Muscle layer of colon (tissue), 2 donors: Measurements from ENCODE around the gene MAP3K10.

ENCODE experiments used
- H3K27ac ChIP-seq: one replicate; pipeline ENCODE4 v1.7.0; 2013; ENCODE audit warnings: low read depth, mild to moderate bottlenecking, low read length, moderate library complexity
- H3K27me3 ChIP-seq, 2 donors: one replicate each; pipeline ENCODE4 v1.7.0; 2013; ENCODE audit warnings: low read length in 2 of 2, mild to moderate bottlenecking in 2 of 2; ENCODE audit not compliant: insufficient read depth in 2 of 2, control insufficient read depth in 1 of 2
- H3K36me3 ChIP-seq: one replicate; pipeline ENCODE4 v1.7.0; 2013; ENCODE audit warnings: mild to moderate bottlenecking, low read length; ENCODE audit not compliant: insufficient read depth
- H3K4me1 ChIP-seq: one replicate; pipeline ENCODE4 v1.7.0; 2013; ENCODE audit warnings: mild to moderate bottlenecking, low read length; ENCODE audit not compliant: insufficient read depth
- H3K4me3 ChIP-seq, 2 donors: one replicate each; pipeline ENCODE4 v1.7.0; 2013; ENCODE audit warnings: low read length in 2 of 2, low read depth in 1 of 2, mild to moderate bottlenecking in 1 of 2, moderate library complexity in 1 of 2
- H3K9ac ChIP-seq: one replicate; pipeline ENCODE4 v1.7.0; 2013; ENCODE audit warnings: low read length
- H3K9me3 ChIP-seq: one replicate; pipeline ENCODE4 v1.7.0; 2013; ENCODE audit warnings: mild to moderate bottlenecking, low read length
- donor health status: abdominal sarcoma.
- donor health status: Adenocarcinoma of cecum.

MAP3K10 gene

DNA sequence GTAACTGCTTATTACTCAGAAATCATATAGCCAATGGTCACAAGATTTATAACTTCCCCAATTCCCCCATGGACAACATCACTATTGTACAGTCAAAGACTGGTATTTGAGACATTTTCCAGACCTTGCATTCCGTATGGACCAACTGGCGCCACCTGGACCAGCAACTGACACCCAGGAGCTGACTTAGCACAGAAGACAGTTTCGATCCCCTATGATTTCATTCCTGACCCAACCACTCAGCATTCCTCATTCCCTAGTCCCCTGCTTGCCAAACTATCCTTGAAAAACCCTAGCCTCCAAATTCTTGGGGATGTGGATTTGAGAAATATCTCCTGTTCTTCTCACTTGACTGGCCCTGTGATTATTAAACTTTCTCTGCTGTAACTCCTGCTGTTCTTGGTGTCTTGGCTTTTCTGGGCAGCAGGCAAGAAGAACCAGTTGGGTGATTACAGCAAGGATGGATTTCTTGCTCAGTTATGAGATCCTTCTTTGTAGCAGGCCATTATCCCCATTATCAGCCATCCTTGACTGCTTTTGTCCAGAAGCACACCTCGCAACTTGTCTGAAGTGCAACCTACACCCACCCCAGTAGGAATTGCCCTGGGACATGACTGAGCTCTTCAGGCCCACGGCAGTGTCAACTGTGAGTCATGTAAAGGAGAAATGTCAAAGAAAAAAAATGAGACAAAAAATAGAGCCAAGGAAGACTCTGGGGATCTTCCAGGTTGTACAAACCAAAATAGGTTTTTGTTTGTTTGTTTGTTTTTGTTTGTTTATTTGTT is 13.7 kb upstream of the MAP3K10 start:
- no peak overlapping the region for H3K27ac ChIP-seq
- no peak overlapping the region for H3K4me3 ChIP-seq
- no peaks in the 10 kb centered on the region for H3K4me1 ChIP-seq
- H3K9ac ChIP-seq: no peak overlapping the region
- H3K36me3 ChIP-seq: no peaks in the 10 kb centered on the region
- H3K27me3 ChIP-seq: no peaks in the 10 kb centered on the region
- H3K9me3 ChIP-seq: no peaks in the 10 kb centered on the region

DNA sequence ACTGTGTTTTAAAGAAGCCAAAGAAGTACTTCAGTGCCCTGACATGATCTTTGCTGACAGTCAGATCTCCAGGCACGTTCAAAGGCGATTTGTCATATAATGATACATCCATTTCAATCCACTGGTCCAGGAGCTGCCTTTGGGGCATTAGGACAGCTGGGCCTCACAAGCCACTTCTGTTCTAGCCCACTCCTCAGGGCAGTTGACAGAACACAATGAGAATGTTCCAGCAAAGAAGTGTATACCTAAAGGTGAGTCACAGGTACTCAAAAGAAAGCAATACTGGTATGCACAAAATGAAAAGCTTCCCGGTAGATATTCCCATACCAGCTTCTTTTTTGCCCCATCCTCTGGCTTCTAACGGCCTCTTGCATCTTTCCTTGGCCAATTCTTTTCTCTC is 12.5 kb upstream of the MAP3K10 start:
- Histone ChIP-seq H3K4me3 (no peak overlapping the region), H3K4me1 (no peaks in the 10 kb centered on the region), H3K27ac (no peak overlapping the region), H3K9me3 (no peaks in the 10 kb centered on the region), H3K36me3 (no peaks in the 10 kb centered on the region), H3K27me3 (no peaks in the 10 kb centered on the region), H3K9ac (no peak overlapping the region)

DNA sequence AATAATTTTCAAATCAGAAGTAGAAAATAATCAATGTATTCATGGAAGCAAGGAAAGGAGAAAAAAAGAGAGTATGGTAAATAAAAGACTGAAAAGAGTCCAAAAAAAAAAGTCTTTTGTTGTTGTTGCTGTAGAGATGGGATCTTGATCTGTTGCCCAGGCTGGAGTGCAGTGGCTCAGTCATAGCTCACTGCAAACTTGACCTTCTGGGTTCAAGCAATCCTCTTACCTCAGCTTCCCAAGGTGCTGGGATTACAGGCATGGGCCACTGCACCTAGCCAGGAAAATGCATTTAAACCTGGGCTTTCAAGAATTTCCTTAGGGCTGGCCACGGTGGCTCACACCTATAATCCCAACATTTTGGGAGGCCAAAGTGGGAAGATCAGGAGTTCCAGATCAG is 7.0 kb upstream of the MAP3K10 start:
- H3K27me3 ChIP-seq: no peaks in the 10 kb centered on the region
- H3K9me3 ChIP-seq: no peaks in the 10 kb centered on the region
- no peak overlapping the region for H3K9ac ChIP-seq
- H3K36me3 ChIP-seq: no peaks in the 10 kb centered on the region
- H3K27ac ChIP-seq: no peak overlapping the region
- H3K4me1 ChIP-seq: no peaks in the 10 kb centered on the region
- H3K4me3 ChIP-seq: no peak overlapping the region

DNA sequence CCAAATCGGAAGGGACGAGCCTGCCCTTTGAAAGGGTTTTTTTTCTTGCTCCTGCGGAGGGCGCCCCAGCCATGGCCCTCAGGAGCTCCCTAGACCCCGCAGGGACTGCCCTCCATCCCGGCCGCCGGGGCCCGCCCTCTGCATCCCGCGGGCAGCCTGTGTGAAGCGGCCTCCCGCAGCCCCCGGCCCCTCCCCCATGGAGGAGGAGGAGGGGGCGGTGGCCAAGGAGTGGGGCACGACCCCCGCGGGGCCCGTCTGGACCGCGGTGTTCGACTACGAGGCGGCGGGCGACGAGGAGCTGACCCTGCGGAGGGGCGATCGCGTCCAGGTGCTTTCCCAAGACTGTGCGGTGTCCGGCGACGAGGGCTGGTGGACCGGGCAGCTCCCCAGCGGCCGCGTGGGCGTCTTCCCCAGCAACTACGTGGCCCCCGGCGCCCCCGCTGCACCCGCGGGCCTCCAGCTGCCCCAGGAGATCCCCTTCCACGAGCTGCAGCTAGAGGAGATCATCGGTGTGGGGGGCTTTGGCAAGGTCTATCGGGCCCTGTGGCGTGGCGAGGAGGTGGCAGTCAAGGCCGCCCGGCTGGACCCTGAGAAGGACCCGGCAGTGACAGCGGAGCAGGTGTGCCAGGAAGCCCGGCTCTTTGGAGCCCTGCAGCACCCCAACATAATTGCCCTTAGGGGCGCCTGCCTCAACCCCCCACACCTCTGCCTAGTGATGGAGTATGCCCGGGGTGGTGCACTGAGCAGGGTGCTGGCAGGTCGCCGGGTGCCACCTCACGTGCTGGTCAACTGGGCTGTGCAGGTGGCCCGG is 815 bp downstream of the MAP3K10 start:
- peak overlapping the region; percentile 40 to 55 for H3K4me3 ChIP-seq
- peaks cover 12% of the 10 kb centered on the region for H3K4me1 ChIP-seq
- no peaks in the 10 kb centered on the region for H3K27me3 ChIP-seq
- H3K9me3 ChIP-seq: no peaks in the 10 kb centered on the region
- H3K27ac ChIP-seq: no peak overlapping the region
- H3K36me3 ChIP-seq: no peaks in the 10 kb centered on the region
- H3K9ac ChIP-seq: no peak overlapping the region

DNA sequence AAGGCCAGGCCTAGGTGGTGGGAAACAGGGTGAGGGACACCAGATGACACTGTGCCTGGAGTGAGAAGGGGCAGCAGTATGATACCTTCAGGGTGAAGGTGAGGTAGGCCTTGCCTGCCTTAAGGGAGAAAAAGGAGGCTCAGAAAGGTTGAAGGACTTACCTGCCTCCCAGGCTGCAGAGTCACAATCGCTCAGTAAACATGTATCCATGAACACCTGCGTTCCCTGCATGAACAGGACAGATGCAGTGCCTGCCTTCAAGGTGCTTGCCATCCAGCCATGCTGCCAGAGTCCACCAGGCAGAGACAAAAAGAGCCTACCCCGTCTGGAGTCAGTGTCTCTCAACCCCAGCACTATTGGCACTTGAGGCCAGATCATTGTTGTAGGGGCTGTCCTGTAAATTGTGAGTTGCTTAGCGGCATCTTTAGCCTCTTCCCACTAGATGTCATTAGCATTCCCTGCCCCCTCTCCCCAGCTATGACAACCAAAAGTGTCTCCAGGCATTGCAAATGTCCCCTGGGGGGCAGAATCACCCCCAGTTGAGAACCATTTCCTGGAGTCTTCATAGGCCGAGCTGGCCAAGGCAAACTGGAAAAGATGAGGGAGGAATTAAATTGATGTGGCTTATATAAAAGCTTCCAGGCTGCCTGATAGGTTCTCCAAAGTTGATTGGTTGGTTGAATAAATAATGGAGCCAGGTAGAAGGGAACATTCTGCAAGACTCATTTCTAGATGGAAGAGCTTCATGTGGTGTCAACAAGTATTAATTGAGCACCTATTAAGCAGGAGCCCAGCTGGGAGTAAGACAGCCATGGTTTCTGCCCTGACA is 1.7 kb downstream of the MAP3K10 start:
- peak overlapping the region in 1 of 2 donors; percentile 55 for H3K4me3 ChIP-seq
- no peaks in the 10 kb centered on the region for H3K9me3 ChIP-seq
- H3K36me3 ChIP-seq: no peaks in the 10 kb centered on the region
- no peak overlapping the region for H3K27ac ChIP-seq
- no peaks in the 10 kb centered on the region for H3K27me3 ChIP-seq
- peaks cover 12% of the 10 kb centered on the region for H3K4me1 ChIP-seq
- H3K9ac ChIP-seq: no peak overlapping the region

DNA sequence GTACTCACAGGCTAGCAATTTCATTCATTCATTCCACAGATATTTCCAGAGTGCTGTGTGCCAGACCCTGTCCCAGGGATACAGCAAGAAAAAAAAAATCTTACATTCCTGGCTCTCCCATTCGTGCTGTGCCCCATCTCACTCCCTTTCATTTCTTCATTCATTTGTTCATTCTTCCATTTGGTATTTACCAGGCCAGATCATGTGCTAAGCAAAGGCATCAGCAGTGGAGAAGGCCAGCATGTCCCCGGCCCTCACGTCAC is 2.3 kb downstream of the MAP3K10 start:
- H3K4me1 ChIP-seq: peaks cover 12% of the 10 kb centered on the region
- H3K27me3 ChIP-seq: no peaks in the 10 kb centered on the region
- no peak overlapping the region for H3K27ac ChIP-seq
- no peaks in the 10 kb centered on the region for H3K9me3 ChIP-seq
- no peak overlapping the region for H3K9ac ChIP-seq
- no peaks in the 10 kb centered on the region for H3K36me3 ChIP-seq
- no peak overlapping the region for H3K4me3 ChIP-seq

DNA sequence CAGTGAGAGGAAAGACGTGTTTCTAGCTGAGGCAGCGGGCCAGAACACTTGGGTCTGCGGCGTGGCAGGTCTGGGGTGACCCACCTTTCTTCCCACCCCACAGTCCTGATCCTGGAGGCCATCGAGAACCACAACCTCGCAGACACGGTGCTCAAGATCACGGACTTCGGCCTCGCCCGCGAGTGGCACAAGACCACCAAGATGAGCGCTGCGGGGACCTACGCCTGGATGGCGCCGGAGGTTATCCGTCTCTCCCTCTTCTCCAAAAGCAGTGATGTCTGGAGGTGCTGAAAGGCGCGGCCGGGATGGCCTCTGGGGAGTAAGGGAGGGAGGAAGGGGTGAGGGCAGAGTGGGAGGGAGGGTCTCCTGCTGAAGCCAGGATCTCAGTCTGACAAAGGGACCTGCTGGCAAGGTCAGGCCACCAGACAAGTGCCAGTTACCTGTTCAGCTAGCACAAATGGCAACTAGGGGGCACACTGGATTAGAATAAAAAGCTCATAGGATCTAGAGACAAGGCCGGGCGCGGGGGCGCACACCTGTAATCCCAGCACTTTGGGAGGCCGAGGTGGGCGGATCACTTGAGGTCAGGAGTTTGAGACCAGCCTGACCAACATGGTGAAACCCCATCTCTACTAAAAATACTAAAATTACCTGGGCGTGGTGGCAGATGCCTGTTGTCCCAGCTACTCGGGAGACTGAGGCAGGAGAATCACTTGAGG is 7.2 kb downstream of the MAP3K10 start:
- Histone ChIP-seq H3K27me3 (no peaks in the 10 kb centered on the region), H3K36me3 (peaks cover 7% of the 10 kb centered on the region), H3K4me1 (no peaks in the 10 kb centered on the region), H3K4me3 (no peak overlapping the region), H3K9me3 (no peaks in the 10 kb centered on the region), H3K27ac (no peak overlapping the region), H3K9ac (no peak overlapping the region)

DNA sequence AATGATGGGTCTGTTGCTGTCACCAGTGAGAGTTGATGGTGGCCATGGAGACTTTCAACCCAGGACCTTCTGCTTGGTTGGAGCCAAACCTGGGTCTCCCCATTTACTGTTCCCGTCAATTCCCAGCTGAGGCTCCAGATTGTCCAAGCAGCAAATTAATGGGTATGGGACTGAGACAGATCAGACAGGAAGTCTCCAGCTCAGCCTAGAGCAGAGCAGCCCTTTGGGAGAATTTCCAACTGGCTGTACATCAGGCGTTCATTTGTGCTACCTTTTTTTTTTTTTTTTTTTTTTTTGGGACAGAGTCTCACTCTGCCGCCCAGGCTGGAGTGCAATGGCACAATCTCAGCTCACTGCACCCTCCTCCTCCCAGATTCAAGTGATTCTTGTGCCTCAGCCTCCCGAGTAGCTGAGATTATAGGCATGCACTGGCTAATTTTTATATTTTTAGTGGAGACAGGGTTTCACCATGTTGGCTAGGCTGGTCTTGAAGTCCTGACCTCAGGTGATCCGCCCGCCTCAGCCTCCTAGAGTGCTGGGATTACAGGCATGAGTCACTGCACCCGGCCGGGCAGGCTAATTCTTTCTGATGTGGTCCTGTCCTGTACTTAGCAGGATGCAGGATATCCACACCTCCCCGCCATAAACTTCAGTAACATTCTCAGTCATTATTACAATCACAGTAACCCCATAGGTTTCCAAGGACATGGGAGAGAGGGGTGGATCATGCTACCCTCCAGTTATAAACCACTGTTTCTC is 9.3 kb downstream of the MAP3K10 start:
- Histone ChIP-seq H3K27ac (no peak overlapping the region), H3K9ac (no peak overlapping the region), H3K9me3 (no peaks in the 10 kb centered on the region), H3K27me3 (no peaks in the 10 kb centered on the region), H3K36me3 (peaks cover 16% of the 10 kb centered on the region), H3K4me1 (no peaks in the 10 kb centered on the region), H3K4me3 (no peak overlapping the region)

DNA sequence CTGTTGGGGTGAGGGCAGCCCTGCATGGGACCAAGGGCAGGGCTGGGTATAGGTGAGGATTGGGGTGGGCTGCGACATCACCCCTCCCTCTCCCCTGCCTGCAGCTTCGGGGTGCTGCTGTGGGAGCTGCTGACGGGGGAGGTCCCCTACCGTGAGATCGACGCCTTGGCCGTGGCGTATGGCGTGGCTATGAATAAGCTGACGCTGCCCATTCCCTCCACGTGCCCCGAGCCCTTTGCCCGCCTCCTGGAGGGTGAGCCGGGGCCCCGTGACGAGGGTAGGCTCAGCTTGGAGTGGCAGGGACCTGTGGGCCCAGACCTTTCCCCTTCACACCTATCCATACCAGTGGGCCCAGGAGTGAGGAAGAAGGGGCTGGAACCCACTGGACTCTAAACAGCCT is 13.2 kb downstream of the MAP3K10 start:
- no peak overlapping the region for H3K27ac ChIP-seq
- no peak overlapping the region for H3K4me3 ChIP-seq
- peaks cover 24% of the 10 kb centered on the region for H3K36me3 ChIP-seq
- H3K27me3 ChIP-seq: no peaks in the 10 kb centered on the region
- no peaks in the 10 kb centered on the region for H3K4me1 ChIP-seq
- H3K9me3 ChIP-seq: no peaks in the 10 kb centered on the region
- H3K9ac ChIP-seq: no peak overlapping the region

DNA sequence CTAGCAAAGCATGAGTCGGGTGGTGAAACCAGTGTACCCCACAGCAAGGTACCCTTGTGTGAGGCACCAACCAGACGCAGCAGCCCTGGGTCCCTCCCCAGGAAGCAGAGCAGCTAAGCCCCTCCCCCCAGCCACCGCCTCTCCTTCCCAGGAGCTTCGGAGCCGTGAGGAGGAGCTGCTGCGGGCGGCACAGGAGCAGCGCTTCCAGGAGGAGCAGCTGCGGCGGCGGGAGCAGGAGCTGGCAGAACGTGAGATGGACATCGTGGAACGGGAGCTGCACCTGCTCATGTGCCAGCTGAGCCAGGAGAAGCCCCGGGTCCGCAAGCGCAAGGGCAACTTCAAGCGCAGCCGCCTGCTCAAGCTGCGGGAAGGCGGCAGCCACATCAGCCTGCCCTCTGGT is 14.5 kb downstream of the MAP3K10 start:
- H3K4me3 ChIP-seq: no peak overlapping the region
- no peaks in the 10 kb centered on the region for H3K9me3 ChIP-seq
- H3K27ac ChIP-seq: no peak overlapping the region
- H3K27me3 ChIP-seq: no peaks in the 10 kb centered on the region
- no peak overlapping the region for H3K9ac ChIP-seq
- H3K4me1 ChIP-seq: no peaks in the 10 kb centered on the region
- peaks cover 31% of the 10 kb centered on the region for H3K36me3 ChIP-seq
